Measurements from ENCODE around the gene EP400.
"Not testable (repeated sequence)": the region's sequence is repeated elsewhere in the genome, so short reads cannot be mapped to it uniquely, and the experiment has no call there.

The EP400 gene

DNA sequence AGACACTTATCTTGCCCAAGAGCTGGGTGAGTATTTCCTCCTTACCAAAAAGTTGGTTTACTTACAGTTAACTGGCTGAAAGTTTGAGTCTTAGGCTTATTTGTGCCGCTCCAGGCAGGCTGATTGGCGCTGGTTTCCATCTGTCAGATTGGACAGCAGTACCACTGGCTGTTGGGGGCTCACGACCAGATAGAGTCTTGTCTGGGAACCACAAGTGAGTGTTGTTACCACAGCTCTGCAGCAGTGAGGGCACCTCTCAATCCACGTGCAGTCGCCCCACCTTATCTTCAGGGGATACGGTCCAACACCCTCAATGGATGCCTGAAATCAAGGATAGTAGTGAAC is 135.5 kb downstream of the EP400 start:
- no peak for DNase-seq (ENCODE audit: low spot score)

DNA sequence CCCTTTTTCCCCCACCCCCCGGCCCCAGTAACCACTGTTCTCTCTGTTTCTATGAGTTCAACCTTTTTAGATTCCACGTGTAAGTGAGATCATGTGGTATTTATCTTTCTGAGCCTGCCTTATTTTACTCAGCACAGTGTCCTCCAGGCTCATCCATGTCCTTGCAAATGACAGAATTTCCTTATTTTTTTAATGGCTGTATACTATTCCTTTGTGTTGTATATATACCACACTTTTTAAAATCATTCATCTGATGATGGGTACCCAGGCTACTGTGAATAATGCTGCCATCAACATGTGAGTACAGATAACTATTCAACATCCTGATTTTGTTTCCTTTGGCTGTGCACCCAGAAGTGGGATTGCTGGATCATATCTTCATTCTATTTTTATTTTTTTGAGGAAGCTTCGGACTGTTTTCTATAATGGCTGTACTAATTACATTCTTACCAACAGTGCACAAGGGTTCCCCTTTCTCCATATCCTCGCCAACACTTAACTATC is 139.7 kb downstream of the EP400 start:
- no peak for DNase-seq (ENCODE audit: low spot score)

DNA sequence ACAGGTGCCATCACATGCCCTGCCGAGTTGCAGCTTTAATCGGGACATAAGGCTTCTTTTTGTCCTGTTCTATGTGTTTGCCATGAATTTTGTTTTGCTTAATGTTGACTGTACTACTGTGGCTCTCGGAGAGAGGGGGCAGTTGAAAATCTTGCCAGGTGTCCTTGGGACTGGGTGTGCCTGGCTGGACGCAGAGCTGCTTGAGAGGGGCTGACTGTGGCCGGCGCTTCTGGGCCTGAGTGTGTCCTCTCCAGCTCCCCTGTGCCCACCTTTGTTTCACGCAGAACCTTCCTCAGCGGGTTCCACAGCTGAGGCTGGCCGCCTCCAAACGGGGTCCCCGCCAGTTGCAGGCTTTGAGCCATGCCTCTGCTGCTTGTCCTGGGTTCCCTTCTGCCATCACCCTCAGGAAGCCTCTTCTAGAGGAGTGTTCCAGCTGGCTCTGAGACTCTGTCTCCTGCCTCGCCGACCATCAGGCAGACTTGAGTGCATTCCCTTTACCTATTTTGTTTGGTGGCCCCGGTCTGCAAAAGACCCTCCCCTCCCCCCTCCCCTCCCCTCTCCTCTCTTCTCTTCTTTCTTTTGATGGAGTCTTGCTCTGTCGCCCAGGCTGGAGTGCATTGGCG is 144.6 kb downstream of the EP400 start:
- DNase-seq (ENCODE audit: low spot score): no peak

- no peak for DNase-seq (ENCODE audit: low spot score)
These were observed 146.0 kb downstream of the EP400 start for GRCh38 chr12:132095520-132096409.

DNA sequence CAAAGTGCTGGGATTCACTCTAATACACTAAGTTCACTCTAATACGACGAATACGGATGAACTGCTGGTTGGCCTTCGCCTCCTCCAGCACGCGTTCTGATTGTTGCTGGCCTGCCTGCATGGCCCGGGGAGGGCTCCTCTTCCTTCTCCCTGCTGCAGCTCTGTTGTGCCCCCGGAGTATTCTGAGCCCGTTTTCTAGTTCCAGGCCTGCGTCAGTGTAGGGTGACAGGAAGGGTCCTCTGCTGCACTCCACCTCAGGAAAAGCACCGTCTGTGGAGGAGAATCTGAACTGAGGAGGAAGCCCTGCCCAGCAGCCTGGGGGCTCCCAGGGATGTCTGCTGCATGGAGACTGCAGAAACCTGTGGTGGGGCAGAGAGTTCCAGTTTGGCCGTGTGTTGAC is 150.0 kb downstream of the EP400 start:
- no peak for DNase-seq (ENCODE audit: low spot score)

GRCh38 chr12:132100306-132101065 is 150.7 kb downstream of the EP400 start:
- DNase-seq (ENCODE audit: low spot score): no peak

DNA sequence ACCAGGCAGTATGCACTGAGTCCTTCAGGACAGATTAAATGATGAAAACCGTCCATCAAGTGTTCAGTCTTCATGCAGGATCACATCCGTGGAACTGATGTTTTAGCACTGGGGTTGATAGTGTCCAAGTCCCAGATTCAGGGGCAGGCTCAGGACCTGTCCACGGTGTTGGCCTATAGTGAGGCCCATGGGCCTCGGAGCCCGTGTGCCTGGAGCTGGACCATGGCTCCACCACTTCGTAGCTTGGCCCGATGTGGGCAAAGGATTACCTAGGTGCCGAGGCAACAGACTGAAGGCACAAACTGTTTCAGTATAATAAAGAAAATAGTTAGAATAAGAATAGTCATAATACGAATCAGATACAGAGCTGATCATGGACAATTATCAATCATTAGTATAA is 152.6 kb downstream of the EP400 start:
- DNase-seq (ENCODE audit: low spot score): no peak

GRCh38 chr12:132103072-132103471 is 153.3 kb downstream of the EP400 start:
- DNase-seq (ENCODE audit: low spot score): not testable (repeated sequence)

GRCh38 chr12:132103542-132104308 is 154.0 kb downstream of the EP400 start:
- DNase-seq (ENCODE audit: low spot score): peak; percentile 1

DNA sequence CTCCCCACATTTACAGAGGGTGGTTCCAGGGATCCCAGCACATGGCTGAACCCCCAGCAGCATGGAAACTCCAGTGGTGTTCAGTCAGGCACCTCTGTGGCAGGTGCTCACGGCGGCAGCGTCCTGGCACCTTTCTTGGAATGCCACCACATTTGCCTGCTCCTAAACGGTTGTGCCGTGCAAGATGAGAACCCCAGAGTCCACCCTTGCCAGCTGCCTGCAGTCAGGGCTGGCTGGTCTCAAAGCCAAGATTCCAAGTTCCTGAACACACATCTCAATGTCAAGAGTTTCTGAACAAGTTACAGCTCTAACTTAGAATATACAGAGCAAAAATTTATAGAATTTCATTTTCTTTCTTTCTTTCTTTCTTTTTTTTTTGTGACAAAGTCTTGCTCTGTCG is 155.7 kb downstream of the EP400 start:
- DNase-seq (ENCODE audit: low spot score): no peak

- DNase-seq (ENCODE audit: low spot score): no peak
These were observed 157.2 kb downstream of the EP400 start for GRCh38 chr12:132106921-132107320.

- peak; percentile 62 for DNase-seq (ENCODE audit: low spot score)
These were observed 158.6 kb downstream of the EP400 start for GRCh38 chr12:132108211-132108832.

GRCh38 chr12:132109741-132110140 is 160.0 kb downstream of the EP400 start:
- no peak for DNase-seq (ENCODE audit: low spot score)

GRCh38 chr12:132110677-132111076 is 160.9 kb downstream of the EP400 start:
- DNase-seq (ENCODE audit: low spot score): peak; percentile 0

DNA sequence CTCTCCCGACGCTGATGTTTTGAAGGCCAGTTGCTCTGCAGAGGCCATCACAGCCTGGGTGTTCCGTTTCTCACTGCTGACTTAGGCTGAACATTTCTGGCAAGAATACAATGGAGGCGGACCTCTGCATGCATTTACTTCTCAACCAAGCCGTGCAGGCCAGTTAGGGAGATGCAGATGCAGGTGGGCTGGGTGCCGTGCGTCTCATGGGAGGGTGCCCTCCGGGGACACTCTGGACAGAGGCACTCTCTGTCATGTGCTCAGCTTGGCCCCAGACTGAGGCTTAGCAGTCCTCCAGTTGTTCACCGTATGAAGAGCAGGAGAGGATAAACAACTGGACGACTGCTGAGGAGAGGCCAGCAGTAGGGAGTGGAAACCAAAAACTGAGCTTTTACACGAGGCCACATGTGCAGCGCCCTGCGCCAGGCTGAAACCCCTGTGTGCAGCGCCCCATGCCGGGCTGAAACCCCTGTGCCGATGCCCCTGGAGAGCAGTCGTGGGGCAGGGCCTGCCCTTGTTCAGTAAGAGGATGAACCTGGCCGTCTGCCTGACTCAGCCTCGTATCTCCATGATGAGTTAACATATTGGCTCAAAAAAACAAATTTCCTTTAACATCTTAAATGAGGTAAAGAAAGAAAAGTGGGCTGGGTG is 162.0 kb downstream of the EP400 start:
- peak; percentile 2 for DNase-seq (ENCODE audit: low spot score)

DNA sequence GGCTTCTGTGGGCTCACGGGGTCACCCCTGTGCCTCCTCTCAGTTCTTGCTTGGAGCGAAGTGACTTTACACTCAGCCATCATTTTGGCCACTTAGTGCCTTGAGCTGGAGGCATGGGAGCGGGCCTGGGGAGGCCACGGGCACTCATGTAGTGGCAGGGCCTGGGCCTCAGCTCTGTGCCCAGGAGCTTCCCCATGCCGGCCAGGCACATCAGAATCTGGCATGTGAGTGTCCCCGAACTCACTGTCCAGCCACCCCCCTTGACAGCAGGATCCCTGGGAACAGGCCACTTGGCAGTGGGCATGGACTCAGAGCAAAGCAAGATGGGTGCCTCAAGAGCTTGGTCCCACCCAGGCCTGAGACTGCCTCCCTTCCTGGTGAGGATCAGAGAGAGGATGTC is 164.9 kb downstream of the EP400 start:
- DNase-seq (ENCODE audit: low spot score): no peak

- no peak for DNase-seq (ENCODE audit: low spot score)
These were observed 165.8 kb downstream of the EP400 start for GRCh38 chr12:132115500-132115899.

DNA sequence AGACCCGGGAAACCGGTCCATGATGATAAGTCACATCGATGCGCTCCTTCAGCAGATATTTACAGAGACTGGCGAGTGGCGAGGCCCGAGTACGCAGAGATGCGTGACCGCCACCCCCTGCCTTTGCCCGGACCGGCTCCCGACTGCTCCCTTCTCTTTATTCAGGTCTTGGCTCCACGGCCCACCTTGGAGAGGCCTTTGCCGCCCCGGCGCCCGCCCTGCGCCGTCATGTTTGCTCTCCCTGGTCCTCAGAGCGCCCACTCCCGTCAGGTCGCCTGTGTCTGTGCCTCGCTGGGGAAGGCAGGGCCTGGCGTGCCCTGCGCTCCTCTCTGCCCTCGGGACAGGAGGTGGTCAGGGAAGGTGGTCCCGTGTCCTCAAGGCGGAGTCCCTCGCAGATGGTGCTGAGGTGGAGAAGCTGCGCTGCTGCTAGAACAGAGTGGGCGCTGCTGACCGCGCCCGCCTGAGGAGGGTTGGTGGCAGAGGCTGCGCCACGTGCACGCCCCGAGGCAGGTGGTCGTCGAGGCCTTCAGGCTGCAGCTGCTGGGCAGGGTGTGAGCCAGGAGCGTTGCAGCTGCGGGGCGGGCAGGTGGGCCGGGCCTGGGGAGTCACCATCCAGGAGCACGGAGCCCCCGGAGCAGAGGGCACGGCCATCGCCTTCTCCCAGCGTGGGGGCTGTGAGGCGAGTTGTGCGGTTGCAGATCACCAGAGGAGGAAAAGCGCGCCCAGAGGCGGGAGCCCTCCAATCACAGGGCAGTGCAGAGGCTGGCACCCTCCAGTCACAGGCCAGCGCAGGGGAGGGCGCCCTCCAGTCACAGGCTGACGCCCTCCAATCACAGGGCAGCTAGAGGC is 167.2 kb downstream of the EP400 start:
- DNase-seq (ENCODE audit: low spot score): no peak

- DNase-seq (ENCODE audit: low spot score): peak; percentile 73
These were observed 167.8 kb downstream of the EP400 start for GRCh38 chr12:132117558-132117875.

- peak; percentile 30 for DNase-seq (ENCODE audit: low spot score)
These were observed 169.1 kb downstream of the EP400 start for GRCh38 chr12:132118876-132119275.

All from iPS-NIHi11 (cell line).